Measurements from ENCODE around the gene IL23R. TPM values are rescaled to one million over a fixed set of nuclear protein-coding genes. Genes with fewer than 3 reads are reported as not detected.

The IL23R gene
- total and polyA plus RNA-seq, 2 donors (not counting 3 experiments of a cell fraction or from before 2014, with no cell fraction given) = not detected

DNA sequence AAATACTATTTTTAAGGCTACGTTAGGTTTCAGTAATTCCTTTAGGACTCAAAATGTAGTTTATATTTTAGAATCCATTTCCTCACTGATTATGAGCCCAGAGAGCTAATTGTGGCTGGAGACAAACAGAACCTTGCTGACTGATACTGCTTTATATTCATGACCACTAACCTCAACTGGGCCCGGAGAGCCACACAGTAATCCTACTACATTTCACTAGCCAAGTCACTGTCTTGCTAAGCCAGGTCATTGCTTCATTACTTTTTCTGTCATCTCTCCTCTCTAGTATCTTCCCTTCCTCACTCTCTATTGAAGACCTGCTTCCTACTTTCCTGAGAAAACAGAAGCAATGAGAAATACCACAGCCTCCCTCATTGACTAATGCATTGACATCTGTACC lies 24.7 kb downstream of the IL23R start:
- no peak overlapping the region for H3K4me3 ChIP-seq (replicated peaks in 1 of 3; ENCODE audit: insufficient read depth in 1 of 3, low read depth in 1 of 3, low read length in 3 of 3)
- H2AFZ ChIP-seq (ENCODE audit: low read depth, low read length) = no peak overlapping the region
- no TSS peak for BruUV-seq (replicated peaks)
- DNase-seq (ENCODE audit: low read depth, low spot score) = no peak
- H3K36me3 ChIP-seq (ENCODE audit: control insufficient read depth in 2 of 2, extremely low read depth in 1 of 2, insufficient read depth in 2 of 2, low read length in 2 of 2) = no peaks in the 10 kb centered on the region
- no peak overlapping the region for H3K27ac ChIP-seq (ENCODE audit: insufficient read depth, low read depth, low read length)
- H3K4me2 ChIP-seq (ENCODE audit: insufficient read depth, low read length) = no peak overlapping the region
- H3K9ac ChIP-seq (replicated peaks; ENCODE audit: extremely low read depth, insufficient read depth, low read length) = no peak overlapping the region
- H3K4me1 ChIP-seq (ENCODE audit: control insufficient read depth, extremely low read depth, insufficient read depth, low read length) = no peaks in the 10 kb centered on the region
- ChIA-PET POLR2A (no interaction called here), CTCF (interaction anchor here (1.4 to 1.6 kb wide), 2 partner anchors 21 to 41 kb away, joined by 4 read pairs; no protein-coding TSS in a partner anchor)
- intact Hi-C loops (cut with micrococcal nuclease) (no loop called here), dilution Hi-C loops (cut with MboI; ENCODE audit: extremely low pct_ligation_motif_present, low sequenced_read_pairs) (no loop called here)
- H3K9me3 ChIP-seq (replicated peaks; ENCODE audit: control insufficient read depth, insufficient read depth, low read length) = no peaks in the 10 kb centered on the region
- no peaks in the 10 kb centered on the region for H3K9me1 ChIP-seq (replicated peaks; ENCODE audit: control insufficient read depth, extremely low read depth, insufficient read depth, low read length)
- FAIRE-seq = no peak
- no peaks in the 10 kb centered on the region for H4K20me1 ChIP-seq (replicated peaks; ENCODE audit: control insufficient read depth, extremely low read depth, insufficient read depth, low read length)
- H3K27me3 ChIP-seq (ENCODE audit: control insufficient read depth in 2 of 2, insufficient read depth in 2 of 2, low read length in 2 of 2) = peaks cover 0 to 4% of the 10 kb centered on the region in 2 experiments
- TF ChIP-seq, protein P1, sequence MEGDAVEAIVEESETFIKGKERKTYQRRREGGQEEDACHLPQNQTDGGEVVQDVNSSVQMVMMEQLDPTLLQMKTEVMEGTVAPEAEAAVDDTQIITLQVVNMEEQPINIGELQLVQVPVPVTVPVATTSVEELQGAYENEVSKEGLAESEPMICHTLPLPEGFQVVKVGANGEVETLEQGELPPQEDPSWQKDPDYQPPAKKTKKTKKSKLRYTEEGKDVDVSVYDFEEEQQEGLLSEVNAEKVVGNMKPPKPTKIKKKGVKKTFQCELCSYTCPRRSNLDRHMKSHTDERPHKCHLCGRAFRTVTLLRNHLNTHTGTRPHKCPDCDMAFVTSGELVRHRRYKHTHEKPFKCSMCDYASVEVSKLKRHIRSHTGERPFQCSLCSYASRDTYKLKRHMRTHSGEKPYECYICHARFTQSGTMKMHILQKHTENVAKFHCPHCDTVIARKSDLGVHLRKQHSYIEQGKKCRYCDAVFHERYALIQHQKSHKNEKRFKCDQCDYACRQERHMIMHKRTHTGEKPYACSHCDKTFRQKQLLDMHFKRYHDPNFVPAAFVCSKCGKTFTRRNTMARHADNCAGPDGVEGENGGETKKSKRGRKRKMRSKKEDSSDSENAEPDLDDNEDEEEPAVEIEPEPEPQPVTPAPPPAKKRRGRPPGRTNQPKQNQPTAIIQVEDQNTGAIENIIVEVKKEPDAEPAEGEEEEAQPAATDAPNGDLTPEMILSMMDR (IDR thresholded peaks at IDR 0.05; ENCODE audit: extremely low read depth in 1 of 2, insufficient read depth in 1 of 2, low read depth in 1 of 2, low read length in 2 of 2) = no peak
- TF ChIP-seq POLR2A (IDR thresholded peaks at IDR 0.05; ENCODE audit: low read depth, low read length) (no peak), POLR2AphosphoS5 (IDR thresholded peaks at IDR 0.05; ENCODE audit: insufficient read depth, low read depth, low read length) (no peak), MYC (IDR thresholded peaks at IDR 0.05; ENCODE audit: low read depth, low read length) (no peak), JUN (IDR thresholded peaks at IDR 0.05; ENCODE audit: borderline replicate concordance, insufficient read depth, insufficient read length, low read depth) (no peak), FOS (IDR thresholded peaks at IDR 0.05; ENCODE audit: borderline replicate concordance, insufficient read depth, low read length) (no peak), GATA2 (IDR thresholded peaks at IDR 0.05; ENCODE audit: insufficient read depth, insufficient read length, low read depth, low read length) (no peak), EZH2 (IDR thresholded peaks at IDR 0.05; ENCODE audit: borderline replicate concordance, low read depth, low read length, severe bottlenecking) (no peak)
- TF ChIP-seq, protein P2, sequence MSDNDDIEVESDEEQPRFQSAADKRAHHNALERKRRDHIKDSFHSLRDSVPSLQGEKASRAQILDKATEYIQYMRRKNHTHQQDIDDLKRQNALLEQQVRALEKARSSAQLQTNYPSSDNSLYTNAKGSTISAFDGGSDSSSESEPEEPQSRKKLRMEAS (IDR thresholded peaks at IDR 0.05; ENCODE audit: insufficient read depth, insufficient read length) = no peak
- no peaks in the 10 kb centered on the region for H3K79me2 ChIP-seq (ENCODE audit: control insufficient read depth, insufficient read depth, low read length)
